BE2C (cell line): ENCODE data around the gene NDC1.

ENCODE experiments used
- DNase-seq: peaks from one replicate; pipeline ENCODE4 v3.0.0-alpha.2; 2020
- H3K27me3 ChIP-seq: fragments of 250-450 bp; sonication (Bioruptor Pico); 2 replicates; pipeline ENCODE4 v1.5.1; 2020; ENCODE audit warnings: mild to moderate bottlenecking
- H3K36me3 ChIP-seq: fragments of 250-450 bp; sonication (Bioruptor Pico); 2 replicates; pipeline ENCODE4 v1.5.1; 2020; ENCODE audit warnings: mild to moderate bottlenecking
- H3K4me1 ChIP-seq: fragments of 250-450 bp; sonication (Bioruptor Pico); 2 replicates; pipeline ENCODE4 v1.5.1; 2020
- H3K4me3 ChIP-seq: 2 replicates; pipeline ENCODE4 v1.5.1; 2011; ENCODE audit warnings: low read depth, low read length
- H3K9me3 ChIP-seq: fragments of 250-450 bp; sonication (Bioruptor Pico); 2 replicates; pipeline ENCODE4 v1.5.1; 2020
- CTCF ChIP-seq: IDR thresholded peaks from 2 replicates; pipeline ENCODE4 v1.5.1; 2012; ENCODE audit warnings: mild to moderate bottlenecking, low read depth, low read length

The NDC1 gene

GRCh38 chr1:53737648-53738204, 100.4 kb downstream of the NDC1 start:
- Histone ChIP-seq H3K4me1 (no peaks in the 10 kb centered on the region), H3K27me3 (peaks cover 20% of the 10 kb centered on the region), H3K36me3 (no peaks in the 10 kb centered on the region), H3K4me3 (no peak overlapping the region), H3K9me3 (no peaks in the 10 kb centered on the region)
- TF ChIP-seq CTCF: no peak
- DNase-seq: no peak

GRCh38 chr1:53736290-53736689, 101.8 kb downstream of the NDC1 start:
- H3K4me3 ChIP-seq: no peak overlapping the region
- TF ChIP-seq CTCF: no peak
- H3K9me3 ChIP-seq: no peaks in the 10 kb centered on the region
- no peaks in the 10 kb centered on the region for H3K36me3 ChIP-seq
- peaks cover 20% of the 10 kb centered on the region for H3K27me3 ChIP-seq
- no peaks in the 10 kb centered on the region for H3K4me1 ChIP-seq
- no peak for DNase-seq

GRCh38 chr1:53735681-53736080, 102.4 kb downstream of the NDC1 start:
- TF ChIP-seq CTCF: no peak
- Histone ChIP-seq H3K4me1 (no peaks in the 10 kb centered on the region), H3K27me3 (peaks cover 20% of the 10 kb centered on the region)

GRCh38 chr1:53735261-53735660, 102.8 kb downstream of the NDC1 start:
- Histone ChIP-seq H3K4me1 (no peaks in the 10 kb centered on the region), H3K36me3 (no peaks in the 10 kb centered on the region), H3K4me3 (no peak overlapping the region), H3K27me3 (peaks cover 20% of the 10 kb centered on the region), H3K9me3 (no peaks in the 10 kb centered on the region)
- no peak for TF ChIP-seq CTCF
- DNase-seq: no peak

More at GRCh38 chr1:53735681-53736080, 102.4 kb downstream of the NDC1 start:
- DNase-seq: no peak
- Histone ChIP-seq H3K4me3 (no peak overlapping the region), H3K9me3 (no peaks in the 10 kb centered on the region), H3K36me3 (no peaks in the 10 kb centered on the region)

DNA sequence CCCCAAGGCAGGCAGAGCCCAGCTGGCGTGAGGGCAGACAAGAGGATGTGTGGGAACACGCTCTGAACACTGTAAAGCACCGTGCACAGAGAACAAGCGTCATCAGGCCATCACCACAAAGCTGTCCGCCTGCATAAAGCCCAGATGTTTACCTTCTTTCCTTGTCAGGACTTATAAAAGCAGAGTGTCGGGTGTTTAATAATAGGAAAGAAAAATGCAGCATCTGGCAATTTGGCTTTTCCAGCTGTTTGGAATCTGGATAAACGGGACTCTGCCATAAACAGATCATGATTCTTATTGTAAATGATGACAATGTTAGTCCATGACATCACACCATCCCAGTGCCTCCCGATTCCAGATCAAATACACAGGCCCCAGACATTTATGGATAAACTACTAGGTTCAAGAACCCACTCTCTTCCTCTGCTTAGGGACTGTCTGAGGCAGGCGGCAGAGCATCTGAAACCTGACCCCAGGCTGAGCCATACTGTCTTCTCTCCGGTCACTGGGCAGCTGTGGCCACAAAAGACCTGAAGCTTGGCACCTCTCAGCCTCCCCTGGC, 103.4 kb downstream of the NDC1 start:
- Histone ChIP-seq H3K4me3 (no peak overlapping the region), H3K9me3 (no peaks in the 10 kb centered on the region), H3K4me1 (no peaks in the 10 kb centered on the region), H3K27me3 (peaks cover 20% of the 10 kb centered on the region), H3K36me3 (no peaks in the 10 kb centered on the region)
- DNase-seq: no peak
- TF ChIP-seq CTCF: no peak

GRCh38 chr1:53733975-53734649, 104.0 kb downstream of the NDC1 start:
- Histone ChIP-seq H3K27me3 (peaks cover 20% of the 10 kb centered on the region), H3K4me1 (no peaks in the 10 kb centered on the region)
- DNase-seq: no peak

More at GRCh38 chr1:53733975-53734649, 104.0 kb downstream of the NDC1 start:
- TF ChIP-seq CTCF: no peak
- no peak overlapping the region for H3K4me3 ChIP-seq
- no peaks in the 10 kb centered on the region for H3K36me3 ChIP-seq
- no peaks in the 10 kb centered on the region for H3K9me3 ChIP-seq
